Measurements from ENCODE around the gene E2F4.
A peak's percentile ranks its signal among the peaks of the same experiment; 100 is the strongest.

E2F4 gene

GRCh38 chr16:67157106-67157748 lies 34.7 kb upstream of the E2F4 start:
- no peak for DNase-seq (ENCODE audit: low spot score)

GRCh38 chr16:67157892-67158635 lies 33.9 kb upstream of the E2F4 start:
- DNase-seq (ENCODE audit: low spot score): no peak

- DNase-seq (ENCODE audit: low spot score): no peak
These were observed 33.0 kb upstream of the E2F4 start for GRCh38 chr16:67158637-67159600.

GRCh38 chr16:67161595-67162058 lies 30.3 kb upstream of the E2F4 start:
- no peak for DNase-seq (ENCODE audit: low spot score)

- DNase-seq (ENCODE audit: low spot score): no peak
These were observed 29.3 kb upstream of the E2F4 start for GRCh38 chr16:67162506-67163163.

DNA sequence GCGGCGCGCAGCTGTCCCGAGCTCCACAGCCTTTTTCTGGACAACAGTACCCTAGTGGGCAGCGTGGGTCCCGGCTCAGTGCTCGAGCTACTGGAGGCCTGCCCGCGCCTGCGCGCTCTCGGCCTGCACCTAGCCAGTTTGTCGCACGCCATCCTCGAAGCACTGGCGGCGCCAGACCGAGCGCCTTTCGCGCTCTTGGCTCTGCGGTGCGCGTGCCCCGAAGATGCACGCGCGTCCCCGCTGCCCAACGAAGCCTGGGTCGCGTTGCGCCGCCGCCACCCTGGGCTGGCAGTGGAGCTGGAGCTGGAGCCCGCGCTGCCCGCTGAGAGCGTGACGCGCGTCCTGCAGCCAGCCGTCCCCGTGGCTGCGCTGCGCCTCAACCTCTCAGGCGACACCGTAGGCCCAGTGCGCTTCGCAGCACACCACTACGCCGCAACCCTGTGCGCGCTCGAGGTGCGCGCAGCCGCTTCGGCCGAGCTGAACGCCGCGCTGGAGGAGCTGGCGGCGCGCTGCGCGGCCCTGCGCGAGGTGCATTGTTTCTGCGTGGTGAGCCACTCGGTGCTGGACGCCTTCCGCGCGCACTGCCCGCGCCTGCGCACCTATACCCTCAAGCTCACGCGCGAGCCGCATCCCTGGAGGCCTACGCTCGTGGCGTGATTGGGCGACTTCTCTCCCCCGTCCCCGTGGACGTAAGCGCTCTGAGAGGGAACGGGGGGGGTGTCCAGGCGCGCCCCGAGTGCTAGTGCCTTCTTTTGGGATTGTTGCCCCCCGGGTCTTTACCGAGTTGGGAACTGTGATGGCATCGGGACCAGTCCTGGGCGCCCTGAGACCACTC lies 28.6 kb upstream of the E2F4 start:
- peak; percentile 74 for DNase-seq (ENCODE audit: low spot score)

DNA sequence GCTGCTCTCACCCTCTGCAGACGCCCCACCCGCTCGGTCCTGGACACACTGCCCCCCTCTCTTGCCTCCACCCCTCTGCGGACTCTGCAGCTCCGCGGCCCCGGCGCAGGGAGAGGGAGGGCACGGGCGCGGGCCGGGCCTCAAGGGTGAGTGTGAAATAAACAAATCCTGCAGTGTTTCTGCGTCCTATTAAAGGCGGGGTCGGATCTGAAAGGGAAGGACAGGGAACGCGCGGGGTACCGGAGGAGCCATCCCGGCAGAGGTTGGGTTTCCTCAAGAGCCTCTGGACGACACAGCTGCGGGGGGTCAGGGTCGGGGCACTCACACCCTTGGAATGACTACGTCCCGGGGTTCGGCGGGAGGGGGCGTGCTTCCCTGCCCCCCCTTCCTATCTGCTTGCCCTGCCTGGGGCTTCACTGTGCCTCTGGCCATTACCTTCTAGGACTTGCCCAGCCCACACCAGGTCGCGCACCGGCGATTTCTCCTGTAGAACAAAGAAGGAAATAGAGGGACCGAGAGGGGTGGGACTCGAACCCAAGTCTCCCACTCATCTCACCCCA lies 27.9 kb upstream of the E2F4 start:
- DNase-seq (ENCODE audit: low spot score): peak; percentile 10

GRCh38 chr16:67164599-67165061 lies 27.3 kb upstream of the E2F4 start, which contains the start of gene HSF4:
TSS of gene HSF4 (plus strand) at chr16:67164745. CDS start at chr16:67164812, 67 bp downstream.
- no peak for DNase-seq (ENCODE audit: low spot score)

DNA sequence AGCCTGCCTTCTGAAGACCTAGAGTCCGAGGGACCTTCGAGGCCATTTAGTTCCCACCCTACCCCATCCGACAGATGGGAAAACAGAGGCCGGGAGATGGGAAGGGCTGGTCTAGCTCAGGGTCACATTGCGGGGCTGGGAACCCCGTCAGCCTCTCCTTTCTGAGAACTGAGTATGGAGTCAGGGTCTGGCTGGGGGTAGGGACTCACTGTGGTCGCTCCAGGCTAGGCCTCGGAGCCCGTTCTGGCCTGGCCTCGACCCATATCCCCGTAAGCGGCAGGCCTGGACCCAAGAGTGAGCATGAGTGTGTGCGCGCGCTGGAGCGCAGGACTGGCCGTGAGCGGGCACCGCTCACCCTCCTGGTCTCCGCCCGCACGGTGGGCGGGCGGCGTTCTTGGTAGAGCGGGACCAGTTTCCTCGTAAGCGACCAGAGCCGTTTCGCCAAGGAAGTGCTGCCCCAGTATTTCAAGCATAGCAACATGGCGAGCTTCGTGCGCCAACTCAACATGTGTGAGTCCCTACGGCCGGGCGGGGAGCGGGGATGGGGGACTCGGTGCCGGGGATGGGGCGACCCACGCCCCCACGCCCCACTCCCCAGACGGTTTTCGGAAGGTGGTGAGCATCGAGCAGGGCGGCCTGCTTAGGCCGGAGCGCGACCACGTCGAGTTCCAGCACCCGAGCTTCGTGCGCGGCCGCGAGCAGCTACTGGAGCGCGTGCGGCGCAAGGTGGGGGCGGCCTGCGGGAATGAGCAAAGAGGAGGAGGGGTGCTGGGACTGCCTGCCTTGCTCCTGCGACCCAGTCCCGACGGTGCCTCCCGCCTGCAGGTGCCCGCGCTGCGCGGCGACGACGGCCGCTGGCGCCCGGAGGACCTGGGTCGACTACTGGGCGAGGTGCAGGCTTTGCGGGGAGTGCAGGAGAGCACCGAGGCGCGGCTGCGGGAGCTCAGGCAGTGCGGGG lies 26.6 kb upstream of the E2F4 start:
- no peak for DNase-seq (ENCODE audit: low spot score)

DNA sequence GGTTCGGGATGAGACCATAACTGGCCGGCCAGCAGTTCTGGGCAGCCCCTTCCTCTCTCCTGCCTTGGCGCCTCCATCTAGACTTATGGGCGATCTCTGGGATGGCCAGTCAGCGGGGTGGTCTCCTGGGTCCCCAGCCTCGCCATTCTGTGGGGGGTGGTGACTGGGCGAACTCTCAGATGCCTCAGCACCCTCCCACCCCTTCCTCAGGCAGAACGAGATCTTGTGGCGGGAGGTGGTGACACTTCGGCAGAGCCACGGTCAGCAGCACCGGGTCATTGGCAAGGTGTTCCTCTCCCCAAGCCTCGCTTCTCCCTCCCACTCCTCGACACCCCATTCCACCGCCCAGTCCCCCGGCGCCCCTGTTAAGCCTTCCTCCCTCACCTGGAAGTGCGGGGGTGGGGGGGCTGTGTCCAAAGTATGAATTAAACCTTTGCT lies 25.8 kb upstream of the E2F4 start:
- no peak for DNase-seq (ENCODE audit: low spot score)

- DNase-seq (ENCODE audit: low spot score): no peak
These were observed 25.3 kb upstream of the E2F4 start for GRCh38 chr16:67166598-67167168.

DNA sequence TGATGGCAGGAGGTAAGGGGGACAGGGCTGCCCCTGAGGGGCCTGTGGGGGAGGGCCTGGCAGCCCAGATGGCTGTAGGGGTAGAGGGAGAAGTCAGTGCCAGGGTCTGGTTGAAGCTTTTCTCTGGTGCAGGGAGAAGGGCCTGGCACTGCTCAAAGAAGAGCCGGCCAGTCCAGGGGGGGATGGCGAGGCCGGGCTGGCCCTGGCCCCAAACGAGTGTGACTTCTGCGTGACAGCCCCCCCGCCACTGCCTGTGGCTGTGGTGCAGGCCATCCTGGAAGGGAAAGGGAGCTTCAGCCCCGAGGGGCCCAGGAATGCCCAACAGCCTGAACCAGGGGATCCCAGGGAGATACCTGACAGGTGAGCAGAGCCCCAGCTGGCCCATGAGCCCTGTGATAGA lies 24.4 kb upstream of the E2F4 start:
- DNase-seq (ENCODE audit: low spot score): no peak

DNA sequence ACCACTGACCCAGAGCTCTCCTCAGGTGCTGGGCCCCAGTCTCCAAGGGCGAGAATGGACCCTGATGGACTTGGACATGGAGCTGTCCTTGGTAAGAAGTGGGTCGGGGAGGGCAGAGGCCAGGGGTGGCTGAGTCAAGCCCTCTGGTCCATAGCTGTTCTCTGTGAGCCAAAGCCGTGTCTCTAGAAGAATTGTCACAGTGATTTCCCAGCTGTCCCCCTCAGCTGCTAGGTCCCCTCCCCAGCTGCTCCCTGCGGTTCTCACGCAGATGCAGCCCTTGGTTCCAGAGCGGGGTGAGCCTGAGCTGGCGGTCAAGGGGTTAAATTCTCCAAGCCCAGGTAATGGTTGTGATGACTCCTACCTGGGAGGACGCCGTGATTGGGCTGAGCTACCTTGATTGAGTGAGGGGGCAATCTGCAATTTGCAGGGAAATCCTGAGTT lies 22.9 kb upstream of the E2F4 start:
- no peak for DNase-seq (ENCODE audit: low spot score)

- DNase-seq (ENCODE audit: low spot score): peak; percentile 88
These were observed 22.2 kb upstream of the E2F4 start for GRCh38 chr16:67169642-67170167.

- peak; percentile 92 for DNase-seq (ENCODE audit: low spot score)
These were observed 21.6 kb upstream of the E2F4 start, which contains the start of gene NOL3 for GRCh38 chr16:67170168-67170948. TSS of gene NOL3 (plus strand) at chr16:67170538.

- DNase-seq (ENCODE audit: low spot score): no peak
These were observed 20.9 kb upstream of the E2F4 start for GRCh38 chr16:67170949-67171649.

GRCh38 chr16:67173323-67173722 lies 18.6 kb upstream of the E2F4 start:
- DNase-seq (ENCODE audit: low spot score): no peak
